Hindlimb muscle (tissue), 1 donor: Measurements from ENCODE around the gene NPB. TPM values are rescaled to one million over a fixed set of nuclear protein-coding genes. Genes with fewer than 3 reads are reported as not detected.

ENCODE experiments used
- DNase-seq: peaks from one replicate; pipeline ENCODE4 v3.0.0-alpha.2; 2013
- polyA plus RNA-seq: library from polyadenylated mRNA; unstranded; fragments of 120-200 nt; gene quantifications from one replicate; pipeline ENCODE4 v1.2.1, GENCODE V29; 2013; ENCODE audit not compliant: insufficient read length

The NPB gene
- polyA plus RNA-seq, 1 donor = 0.96 TPM

- DNase-seq = no peak
These were observed 39.6 kb downstream of the NPB start for GRCh38 chr17:81941484-81942166.

GRCh38 chr17:81942167-81942553 lies 40.1 kb downstream of the NPB start:
- no peak for DNase-seq

GRCh38 chr17:81944858-81945257 lies 42.8 kb downstream of the NPB start:
- DNase-seq = no peak

GRCh38 chr17:81947189-81947588 lies 45.2 kb downstream of the NPB start, which contains the start of gene MYADML2:
MYADML2 (minus strand) TSS chr17:81947233; CDS start chr17:81941741, 5,492 bp downstream.
- DNase-seq = no peak

- no peak for DNase-seq
These were observed 46.8 kb downstream of the NPB start for GRCh38 chr17:81948635-81949378.

- DNase-seq = no peak
These were observed 48.5 kb downstream of the NPB start for GRCh38 chr17:81950501-81950900.

GRCh38 chr17:81951785-81952684 lies 50.0 kb downstream of the NPB start:
- no peak for DNase-seq

Other genes with a start within 250 kb of the NPB start
- gene PDE6G, start 245.7 kb upstream of the NPB start, polyA plus RNA-seq = 4.0 TPM
- 12.0 TPM for gene OXLD1, start 235.6 kb upstream of the NPB start, polyA plus RNA-seq
- gene CCDC137, start 235.5 kb upstream of the NPB start, polyA plus RNA-seq = 16.8 TPM
- gene ARL16, start 218.4 kb upstream of the NPB start, polyA plus RNA-seq = 24.4 TPM
- gene HGS, start 218.2 kb upstream of the NPB start, polyA plus RNA-seq = 59.1 TPM
- 55.2 TPM for gene MRPL12, start 198.9 kb upstream of the NPB start, polyA plus RNA-seq
- 5.3 TPM for gene SLC25A10, start 190.0 kb upstream of the NPB start, polyA plus RNA-seq
- gene GCGR, start 98.1 kb upstream of the NPB start, polyA plus RNA-seq = not detected
- 135 TPM for gene MCRIP1, start 68.9 kb upstream of the NPB start, polyA plus RNA-seq
- 52.6 TPM for gene PPP1R27, start 67.2 kb upstream of the NPB start, polyA plus RNA-seq
- gene P4HB, start 41.7 kb upstream of the NPB start, polyA plus RNA-seq = 366 TPM
- gene ARHGDIA, start 30.9 kb upstream of the NPB start, polyA plus RNA-seq = 166 TPM
- gene ALYREF, start 10.7 kb upstream of the NPB start, polyA plus RNA-seq = 57.6 TPM
- gene ANAPC11, start 10.5 kb upstream of the NPB start, polyA plus RNA-seq = 116 TPM
- 11.5 TPM for gene PCYT2, start 9.2 kb downstream of the NPB start, polyA plus RNA-seq
- gene SIRT7, start 15.9 kb downstream of the NPB start, polyA plus RNA-seq = 9.3 TPM
- gene MAFG, start 25.5 kb downstream of the NPB start, polyA plus RNA-seq = 16.3 TPM
- 56.7 TPM for gene PYCR1, start 35.1 kb downstream of the NPB start, polyA plus RNA-seq
- gene MYADML2, start 45.0 kb downstream of the NPB start, polyA plus RNA-seq = 25.0 TPM
- 4.4 TPM for gene NOTUM, start 58.9 kb downstream of the NPB start, polyA plus RNA-seq
- 30.0 TPM for gene ASPSCR1, start 75.4 kb downstream of the NPB start, polyA plus RNA-seq
- gene CENPX, start 120.6 kb downstream of the NPB start, polyA plus RNA-seq = 36.0 TPM
- 10.6 TPM for gene LRRC45, start 121.1 kb downstream of the NPB start, polyA plus RNA-seq
- 7.1 TPM for gene RAC3, start 129.4 kb downstream of the NPB start, polyA plus RNA-seq
- 31.5 TPM for gene DCXR, start 135.5 kb downstream of the NPB start, polyA plus RNA-seq
- gene RFNG, start 149.6 kb downstream of the NPB start, polyA plus RNA-seq = 34.8 TPM
- gene GPS1, start 149.7 kb downstream of the NPB start, polyA plus RNA-seq = 84.4 TPM
- 63.4 TPM for gene DUS1L, start 163.6 kb downstream of the NPB start, polyA plus RNA-seq
- 34.7 TPM for gene FASN, start 196.0 kb downstream of the NPB start, polyA plus RNA-seq